HepG2 (cell line): Measurements from ENCODE around the gene RGS7.
"Not testable (repeated sequence)": the region's sequence is repeated elsewhere in the genome, so short reads cannot be mapped to it uniquely, and the experiment has no call there.

Experiments
- ETV6 ChIP-seq: sonication (generic); formaldehyde crosslinking; conservative IDR thresholded peaks from 2 replicates; pipeline ENCODE4 v1.4.0; 2020; ENCODE audit warnings: missing genetic modification reagents
- EZH2 ChIP-seq: conservative IDR thresholded peaks from 2 replicates; pipeline ENCODE4 v1.6.1; 2012; ENCODE audit warnings: mild to moderate bottlenecking, low read depth, low read length, moderate library complexity
- FIP1L1 ChIP-seq: fragments of 200-400 bp; formaldehyde crosslinking; IDR thresholded peaks from 2 replicates; pipeline ENCODE4 v1.6.1; 2018; ENCODE audit warnings: low read depth, mild to moderate bottlenecking, low read length, moderate library complexity, borderline replicate concordance; ENCODE audit not compliant: insufficient read depth
- MTA3 ChIP-seq: sonication (generic); formaldehyde crosslinking; IDR thresholded peaks from 2 replicates; pipeline ENCODE4 v1.4.0; 2020; ENCODE audit warnings: missing genetic modification reagents
- PBX3 ChIP-seq: sonication (generic); formaldehyde crosslinking; IDR thresholded peaks from 2 replicates; pipeline ENCODE4 v1.8.1; 2023; ENCODE audit warnings: missing genetic modification reagents, inconsistent platforms, borderline replicate concordance
- REPIN1 ChIP-seq: sonication (generic); formaldehyde crosslinking; IDR thresholded peaks from 2 replicates; pipeline ENCODE4 v1.8.0; 2022; ENCODE audit warnings: missing genetic modification reagents, low read depth, mild to moderate bottlenecking, borderline replicate concordance
- SMARCC2 ChIP-seq: fragments of 450-650 bp; IDR thresholded peaks from 2 replicates; pipeline ENCODE4 v1.6.1; 2017; ENCODE audit warnings: antibody characterized with exemption, mild to moderate bottlenecking
- ZBTB21 ChIP-seq: sonication (generic); formaldehyde crosslinking; IDR thresholded peaks from 2 replicates; pipeline ENCODE4 v1.4.0; 2020; ENCODE audit warnings: missing genetic modification reagents
- ZNF816 ChIP-seq: sonication (generic); formaldehyde crosslinking; IDR thresholded peaks from 2 replicates; pipeline ENCODE4 v1.8.0; 2022; ENCODE audit warnings: missing genetic modification reagents, mild to moderate bottlenecking, borderline replicate concordance

- TF ChIP-seq MTA3 (CRISPR knock-in tag); REPIN1 (CRISPR knock-in tag); EZH2; ETV6 (CRISPR knock-in tag); FIP1L1; SMARCC2; PBX3 (CRISPR knock-in tag); ZNF816 (CRISPR knock-in tag); ZBTB21 (CRISPR knock-in tag): not testable (repeated sequence)
These were observed 622.3 kb downstream of the RGS7 start for GRCh38 chr1:240734705-240735104.
